ENCODE data around the gene BICD2. TPM values are rescaled to one million over a fixed set of nuclear protein-coding genes. Genes with fewer than 3 reads are reported as not detected.

Gene BICD2
- total RNA-seq, 4 donors from 2014 or later, result 15.7 to 29.3 (median 19.7) TPM

DNA sequence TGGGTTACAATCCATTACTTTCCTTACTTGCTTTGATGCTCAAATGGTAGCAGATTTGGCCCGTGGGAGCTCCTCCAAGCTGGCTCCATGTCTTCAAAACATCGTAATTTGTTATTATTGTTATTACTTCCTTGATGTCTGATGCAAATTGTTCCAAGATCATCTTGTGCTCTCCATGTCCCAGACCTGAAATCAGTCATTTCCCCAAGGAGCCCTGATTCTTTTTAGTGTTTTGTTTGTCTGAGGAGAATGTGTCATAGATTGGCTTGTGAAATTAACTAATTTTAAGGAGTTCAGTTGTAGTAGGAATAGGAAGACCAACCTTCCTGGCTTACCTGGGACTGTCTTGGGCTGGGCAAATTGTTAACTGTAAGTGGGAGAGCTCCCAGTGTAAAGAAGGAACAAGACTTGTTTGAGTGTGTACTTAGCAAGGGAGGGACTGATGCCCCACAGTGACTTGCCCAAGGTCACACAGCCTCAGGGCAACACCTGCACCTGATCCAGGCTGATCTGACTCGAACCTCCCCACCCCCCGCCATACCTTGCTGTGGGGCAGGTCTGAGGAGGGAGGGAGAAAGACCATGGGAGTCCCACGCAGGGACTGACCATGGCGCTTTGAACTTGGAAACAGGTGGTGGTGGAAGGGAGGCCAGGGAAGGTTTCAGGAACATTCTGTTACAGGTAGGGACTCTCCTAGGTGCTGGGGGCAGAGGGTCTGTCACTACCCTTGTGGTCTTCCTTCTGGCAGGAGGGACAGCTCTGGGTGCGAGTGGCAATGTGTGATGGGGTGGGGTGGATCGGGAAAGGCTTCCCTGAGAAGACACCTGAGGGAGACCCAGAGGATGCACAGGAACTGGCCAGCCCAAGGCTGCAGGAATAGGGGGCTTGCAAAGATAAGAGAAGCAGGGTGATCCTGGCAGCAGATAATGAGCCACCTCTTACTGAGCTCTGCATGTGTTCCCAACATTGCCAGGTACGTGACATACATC, 2.7 kb upstream of the BICD2 start:
- in situ Hi-C loops (cut with MboI; ENCODE audit: low pct_ligation_motif_present in 1 of 4, low pct_unique_long_range_greater_than_20kb in 1 of 4, low sequenced_read_pairs in 3 of 4), result no loop called here
- peaks cover 17 to 51% (median 36%) of the 10 kb centered on the region in 4 donors for H3K4me1 ChIP-seq
- 70% methylated on average over 9 of the region's 9 CpGs; no CpG with 5 or more reads in 1 of the 2 donors for WGBS, 2 donors (ENCODE audit: low coverage in 1 of 2)

GRCh38 chr9:92764988-92765936, 629 bp upstream of the BICD2 start:
- in situ Hi-C loops (cut with MboI; ENCODE audit: low pct_ligation_motif_present in 1 of 4, low pct_unique_long_range_greater_than_20kb in 1 of 4, low sequenced_read_pairs in 3 of 4) (no loop called here), intact Hi-C loops (cut with DNase I; ENCODE audit: low total_unique reads) (no loop called here)
- no peaks in the 10 kb centered on the region for H3K27me3 ChIP-seq
- H3K9me3 ChIP-seq, result no peaks in the 10 kb centered on the region
- 0 to 2% methylated on average over 10 to 52 of the region's 75 CpGs for WGBS, 2 donors (ENCODE audit: low coverage in 1 of 2)
- peaks cover 22 to 61% (median 36%) of the 10 kb centered on the region in 4 donors for H3K4me1 ChIP-seq
- TF ChIP-seq POLR2AphosphoS5 (IDR thresholded peaks at IDR 0.05) (peak; percentile 36 to 92 (median 87)), EP300 (IDR thresholded peaks at IDR 0.05; ENCODE audit: low read depth) (no peak), POLR2A (IDR thresholded peaks at IDR 0.05) (peak; percentile 92), CTCF (IDR thresholded peaks at IDR 0.05) (peak; percentile 93 to 98 (median 97))
- peak; percentile 99 for DNase-seq
- no peaks in the 10 kb centered on the region for H3K36me3 ChIP-seq
- peak overlapping the region; percentile 99 to 100 (median 100) for H3K27ac ChIP-seq
- H3K4me3 ChIP-seq, result peak overlapping the region; percentile 66 to 93 (median 78)

More for the DNA sequence above, 2.7 kb upstream of the BICD2 start:
- TF ChIP-seq POLR2AphosphoS5 (IDR thresholded peaks at IDR 0.05) (no peak), POLR2A (IDR thresholded peaks at IDR 0.05) (no peak), EP300 (IDR thresholded peaks at IDR 0.05; ENCODE audit: low read depth) (no peak), CTCF (IDR thresholded peaks at IDR 0.05) (no peak)
- no peaks in the 10 kb centered on the region for H3K27me3 ChIP-seq
- no peak for DNase-seq
- H3K27ac ChIP-seq, result no peak overlapping the region
- no peaks in the 10 kb centered on the region for H3K9me3 ChIP-seq
- H3K36me3 ChIP-seq, result no peaks in the 10 kb centered on the region
- no peak overlapping the region for H3K4me3 ChIP-seq
- intact Hi-C loops (cut with DNase I; ENCODE audit: low total_unique reads), result no loop called here

- TF ChIP-seq EP300 (IDR thresholded peaks at IDR 0.05; ENCODE audit: low read depth), result no peak
- TF ChIP-seq POLR2A (IDR thresholded peaks at IDR 0.05), result no peak
- no peak for TF ChIP-seq POLR2AphosphoS5 (IDR thresholded peaks at IDR 0.05)
- TF ChIP-seq CTCF (IDR thresholded peaks at IDR 0.05), result no peak
- peaks cover 22 to 52% (median 31%) of the 10 kb centered on the region in 4 donors for H3K4me1 ChIP-seq
- WGBS, 2 donors (ENCODE audit: low coverage in 1 of 2), result 3% methylated on average over 20 of the region's 42 CpGs; no CpG with 5 or more reads in 1 of the 2 donors
Observed at GRCh38 chr9:92763721-92764380, 782 bp downstream of the BICD2 start.

More at GRCh38 chr9:92763721-92764380, 782 bp downstream of the BICD2 start:
- Histone ChIP-seq H3K4me3 (peak overlapping the region; percentile 62 to 93 (median 90)), H3K9me3 (no peaks in the 10 kb centered on the region), H3K36me3 (no peaks in the 10 kb centered on the region), H3K27me3 (no peaks in the 10 kb centered on the region), H3K27ac (peak overlapping the region; percentile 80 to 100 (median 92))
- DNase-seq, result peak; percentile 42
- intact Hi-C loops (cut with DNase I; ENCODE audit: low total_unique reads), result no loop called here
- in situ Hi-C loops (cut with MboI; ENCODE audit: low pct_ligation_motif_present in 1 of 4, low pct_unique_long_range_greater_than_20kb in 1 of 4, low sequenced_read_pairs in 3 of 4), result no loop called here
